Progenitor cell of endocrine pancreas (in vitro differentiated cells): ENCODE results near the gene NUDT7. TPM values are rescaled to one million over a fixed set of nuclear protein-coding genes. Genes with fewer than 3 reads are reported as not detected.
A peak's percentile ranks its signal among the peaks of the same experiment; 100 is the strongest.

Experiments used
- DNase-seq: peaks from one replicate; pipeline ENCODE4 v3.0.0; 2021; ENCODE audit warnings: low spot score; ENCODE audit not compliant: unreplicated experiment
- H3K27ac Mint-ChIP-seq: 2 replicates; pipeline ENCODE4 v1.8.0; 2021; ENCODE audit warnings: mild to moderate bottlenecking, moderate library complexity, mixed read lengths
- H3K27me3 Mint-ChIP-seq: 2 replicates; pipeline ENCODE4 v1.8.0; 2021; ENCODE audit warnings: mixed read lengths
- H3K36me3 Mint-ChIP-seq: 2 replicates; pipeline ENCODE4 v1.8.0; 2022; ENCODE audit warnings: mixed read lengths; ENCODE audit not compliant: insufficient read depth
- H3K4me1 Mint-ChIP-seq: 2 replicates; pipeline ENCODE4 v1.8.0; 2021; ENCODE audit warnings: low read depth, mixed read lengths
- H3K4me3 Mint-ChIP-seq: 2 replicates; pipeline ENCODE4 v1.8.0; 2021; ENCODE audit warnings: low read depth, mild to moderate bottlenecking, moderate library complexity, mixed read lengths
- H3K9me3 Mint-ChIP-seq: 2 replicates; pipeline ENCODE4 v1.8.0; 2021; ENCODE audit warnings: low read depth, mixed read lengths
- total RNA-seq: library from RNA; stranded (reverse); gene quantifications from 2 replicates; pipeline ENCODE4 v1.2.1, GENCODE V29; 2021
- TF ChIP-seq, protein P1 (sequence below): fragments of 200-600 bp; sonication (generic); IDR thresholded peaks from one replicate; pipeline ENCODE4 v1.5.0; 2021; ENCODE audit warnings: antibody characterized with exemption, mild to moderate bottlenecking; ENCODE audit not compliant: unreplicated experiment

The NUDT7 gene
- total RNA-seq, 1 donor from 2014 or later, result 4.2 TPM

DNA sequence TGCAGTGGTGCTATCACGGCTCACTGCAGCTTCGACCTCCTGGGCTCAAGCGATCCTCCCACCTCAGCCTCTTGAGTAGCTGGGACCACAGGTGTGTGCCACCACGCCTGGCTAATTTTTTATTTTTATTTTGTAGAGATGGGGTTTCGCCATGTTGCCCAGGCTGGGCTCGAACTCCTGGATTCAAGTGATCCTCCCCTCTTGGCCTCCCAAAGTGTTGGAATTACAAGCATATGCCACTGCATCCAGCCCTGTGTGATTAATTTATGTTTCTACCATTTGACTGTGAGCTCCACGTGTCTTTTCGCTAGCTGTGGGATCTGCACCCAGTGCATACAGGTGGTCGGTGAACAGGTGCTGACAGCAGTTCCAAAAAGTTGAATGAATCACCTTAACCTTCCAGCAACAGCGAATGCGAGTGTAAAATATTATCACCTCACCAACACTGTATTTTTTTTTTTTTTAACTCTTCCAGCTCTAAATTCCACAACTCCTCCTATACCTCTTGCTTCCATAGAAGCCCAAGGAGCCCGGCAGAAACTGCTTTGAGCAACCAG is 484 bp upstream of the NUDT7 start:
- Mint-ChIP-seq H3K4me3 (peak overlapping the region; percentile 88), H3K27me3 (no peaks in the 10 kb centered on the region), H3K27ac (peak overlapping the region; percentile 71), H3K4me1 (peaks cover 9% of the 10 kb centered on the region), H3K9me3 (no peaks in the 10 kb centered on the region), H3K36me3 (no peaks in the 10 kb centered on the region)
- no peak for DNase-seq
- TF ChIP-seq, protein P1, sequence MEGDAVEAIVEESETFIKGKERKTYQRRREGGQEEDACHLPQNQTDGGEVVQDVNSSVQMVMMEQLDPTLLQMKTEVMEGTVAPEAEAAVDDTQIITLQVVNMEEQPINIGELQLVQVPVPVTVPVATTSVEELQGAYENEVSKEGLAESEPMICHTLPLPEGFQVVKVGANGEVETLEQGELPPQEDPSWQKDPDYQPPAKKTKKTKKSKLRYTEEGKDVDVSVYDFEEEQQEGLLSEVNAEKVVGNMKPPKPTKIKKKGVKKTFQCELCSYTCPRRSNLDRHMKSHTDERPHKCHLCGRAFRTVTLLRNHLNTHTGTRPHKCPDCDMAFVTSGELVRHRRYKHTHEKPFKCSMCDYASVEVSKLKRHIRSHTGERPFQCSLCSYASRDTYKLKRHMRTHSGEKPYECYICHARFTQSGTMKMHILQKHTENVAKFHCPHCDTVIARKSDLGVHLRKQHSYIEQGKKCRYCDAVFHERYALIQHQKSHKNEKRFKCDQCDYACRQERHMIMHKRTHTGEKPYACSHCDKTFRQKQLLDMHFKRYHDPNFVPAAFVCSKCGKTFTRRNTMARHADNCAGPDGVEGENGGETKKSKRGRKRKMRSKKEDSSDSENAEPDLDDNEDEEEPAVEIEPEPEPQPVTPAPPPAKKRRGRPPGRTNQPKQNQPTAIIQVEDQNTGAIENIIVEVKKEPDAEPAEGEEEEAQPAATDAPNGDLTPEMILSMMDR, result no peak

DNA sequence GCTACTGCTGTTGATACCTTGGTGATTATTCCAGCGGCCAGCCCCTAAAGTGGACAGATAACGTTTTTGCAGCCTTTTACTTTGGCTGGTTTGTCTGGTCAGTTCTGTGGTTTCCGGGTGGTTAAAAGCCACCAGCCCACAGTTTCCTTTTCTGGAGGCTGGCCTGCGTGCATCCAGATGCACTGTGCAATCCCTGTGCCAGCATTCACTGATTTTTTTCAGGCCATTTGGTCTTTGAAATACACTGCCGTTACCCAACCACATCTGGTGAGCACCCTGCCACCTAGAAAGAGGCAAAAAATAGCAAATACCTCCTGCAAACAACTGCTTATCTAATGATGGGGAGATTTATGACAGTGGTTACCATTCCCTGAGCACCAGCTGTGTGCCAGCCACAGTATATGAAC is 797 bp downstream of the NUDT7 start:
- no peaks in the 10 kb centered on the region for H3K9me3 Mint-ChIP-seq
- no peak for DNase-seq
- TF ChIP-seq, protein P1, result no peak
- peaks cover 9% of the 10 kb centered on the region for H3K4me1 Mint-ChIP-seq
- H3K36me3 Mint-ChIP-seq, result no peaks in the 10 kb centered on the region
- peak overlapping the region; percentile 88 for H3K4me3 Mint-ChIP-seq
- H3K27ac Mint-ChIP-seq, result peak overlapping the region; percentile 96
- no peaks in the 10 kb centered on the region for H3K27me3 Mint-ChIP-seq

DNA sequence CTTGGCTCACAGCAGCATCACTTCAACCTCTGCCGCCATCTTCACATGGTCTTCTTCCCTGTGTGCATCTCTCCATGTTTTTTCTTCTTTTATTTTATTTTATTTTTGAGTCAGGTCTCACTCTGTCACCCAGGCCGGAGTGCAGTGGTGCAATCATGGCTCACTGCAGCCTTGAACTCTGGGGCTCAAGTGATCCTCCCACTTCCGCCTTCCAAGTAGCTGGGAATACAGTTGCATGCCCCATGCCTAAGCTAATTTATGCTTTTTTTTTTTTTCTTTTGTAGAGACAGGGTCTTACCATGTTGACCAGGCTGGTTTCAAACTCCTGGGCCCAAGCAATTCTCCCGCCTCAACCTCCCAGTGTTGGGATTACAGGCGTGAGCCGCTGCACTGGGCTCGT is 1.9 kb downstream of the NUDT7 start:
- peaks cover 9% of the 10 kb centered on the region for H3K4me1 Mint-ChIP-seq
- no peaks in the 10 kb centered on the region for H3K27me3 Mint-ChIP-seq
- DNase-seq, result no peak
- no peaks in the 10 kb centered on the region for H3K36me3 Mint-ChIP-seq
- no peaks in the 10 kb centered on the region for H3K9me3 Mint-ChIP-seq
- TF ChIP-seq, protein P1, result no peak
- H3K4me3 Mint-ChIP-seq, result peak overlapping the region; percentile 37
- H3K27ac Mint-ChIP-seq, result peak overlapping the region; percentile 49

DNA sequence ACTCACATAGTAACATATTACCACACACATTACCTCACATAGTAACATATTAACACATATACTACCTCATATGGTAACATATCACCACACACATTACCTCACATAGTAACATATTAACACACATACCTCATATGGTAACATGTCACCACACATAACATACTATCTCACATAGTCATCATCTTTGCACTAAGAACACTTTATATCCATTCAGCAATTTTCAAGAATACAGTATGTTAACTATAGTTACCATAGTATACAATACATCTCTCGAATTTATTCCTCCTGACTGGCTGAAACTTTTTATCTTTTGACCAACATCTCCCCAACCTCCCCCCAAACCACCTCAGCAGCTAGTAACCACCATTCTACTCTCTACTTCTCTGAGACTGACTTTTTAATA is 7.6 kb downstream of the NUDT7 start:
- no peak for DNase-seq
- peaks cover 4% of the 10 kb centered on the region for H3K9me3 Mint-ChIP-seq
- no peaks in the 10 kb centered on the region for H3K4me1 Mint-ChIP-seq
- TF ChIP-seq, protein P1, result no peak
- peaks cover 3% of the 10 kb centered on the region for H3K36me3 Mint-ChIP-seq
- no peak overlapping the region for H3K4me3 Mint-ChIP-seq
- no peaks in the 10 kb centered on the region for H3K27me3 Mint-ChIP-seq
- no peak overlapping the region for H3K27ac Mint-ChIP-seq

DNA sequence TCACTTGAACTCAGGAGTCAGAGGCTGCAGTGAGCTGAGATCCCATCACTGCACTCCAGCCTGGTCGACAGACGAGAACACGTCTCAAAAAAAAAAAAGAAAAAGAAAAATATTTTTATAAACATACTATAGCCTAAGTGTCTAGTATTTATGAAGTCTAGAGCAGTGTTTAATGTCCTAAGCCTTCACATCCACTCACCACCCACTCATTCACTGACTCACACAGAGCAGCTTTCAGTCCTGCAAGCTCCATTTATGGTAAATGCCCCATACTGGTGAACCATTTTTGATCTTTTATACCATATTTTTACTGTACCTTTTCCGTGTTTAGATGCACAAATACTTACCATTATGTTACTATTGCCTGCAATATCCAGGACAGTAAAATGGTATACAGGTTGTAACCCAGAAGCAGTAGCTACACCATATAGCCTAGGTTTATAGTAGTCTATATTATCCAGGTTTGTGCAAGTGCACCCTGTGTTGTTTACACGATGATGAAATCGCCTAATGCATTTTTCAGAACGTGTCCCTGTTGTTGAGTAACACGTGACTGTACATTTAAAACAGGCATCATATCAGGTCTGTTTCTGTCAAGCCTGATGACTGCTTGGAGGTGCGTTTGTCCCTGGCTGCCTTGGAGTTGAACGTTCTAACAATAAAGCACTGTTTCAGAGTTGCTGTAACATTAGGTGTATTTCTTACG is 10.1 kb downstream of the NUDT7 start:
- TF ChIP-seq, protein P1, result no peak
- H3K27ac Mint-ChIP-seq, result no peak overlapping the region
- no peaks in the 10 kb centered on the region for H3K4me1 Mint-ChIP-seq
- H3K9me3 Mint-ChIP-seq, result peaks cover 9% of the 10 kb centered on the region
- H3K36me3 Mint-ChIP-seq, result peaks cover 3% of the 10 kb centered on the region
- no peak overlapping the region for H3K4me3 Mint-ChIP-seq
- H3K27me3 Mint-ChIP-seq, result no peaks in the 10 kb centered on the region
- DNase-seq, result no peak
